Measurements from ENCODE around the gene TMEM52B. TPM values are rescaled to one million over a fixed set of nuclear protein-coding genes. Genes with fewer than 3 reads are reported as not detected.

TMEM52B gene
- total and polyA plus RNA-seq, 7 donors = 0.12 to 1.2 TPM; not detected in 5

GRCh38 chr12:10153271-10154144 is 25.3 kb upstream of the TMEM52B start:
- Histone ChIP-seq H3K4me3 (peak overlapping the region; percentile 22 to 60 (median 50)), H3K27me3 (no peaks in the 10 kb centered on the region), H3K36me3 (no peaks in the 10 kb centered on the region), H3K9me3 (no peaks in the 10 kb centered on the region), H3K4me1 (peaks cover 0 to 14% (median 10%) of the 10 kb centered on the region in 4 donors), H3K27ac (peak overlapping the region; percentile 77 to 88 (median 82))
- DNase-seq = peak; percentile 88
- WGBS, 2 donors = 4 to 11% methylated on average over 46 of the region's 46 CpGs
- intact Hi-C loops (cut with DNase I) = loop anchor here (1.0 kb wide), 1 partner anchor 37 kb away; no protein-coding TSS in a partner anchor
- peak in 3 of 4 donors; percentile 24 to 47 (median 43) for TF ChIP-seq POLR2AphosphoS5 (IDR thresholded peaks at IDR 0.05)
- TF ChIP-seq CTCF (IDR thresholded peaks at IDR 0.05) = peak; percentile 54 to 83 (median 74)
- no peak for TF ChIP-seq POLR2A (IDR thresholded peaks at IDR 0.05)

GRCh38 chr12:10154145-10154496 is 24.7 kb upstream of the TMEM52B start:
- peak overlapping the region in 3 of 4 donors; percentile 49 to 60 (median 52) for H3K4me3 ChIP-seq

GRCh38 chr12:10155966-10156365 is 22.9 kb upstream of the TMEM52B start:
- TF ChIP-seq CTCF (IDR thresholded peaks at IDR 0.05) = no peak
- TF ChIP-seq EP300 (IDR thresholded peaks at IDR 0.05) = no peak
- TF ChIP-seq POLR2AphosphoS5 (IDR thresholded peaks at IDR 0.05) = no peak
- TF ChIP-seq POLR2A (IDR thresholded peaks at IDR 0.05) = no peak
- Histone ChIP-seq H3K36me3 (no peaks in the 10 kb centered on the region), H3K27me3 (no peaks in the 10 kb centered on the region), H3K4me1 (peaks cover 0 to 29% (median 15%) of the 10 kb centered on the region in 4 donors), H3K9me3 (no peaks in the 10 kb centered on the region), H3K4me3 (no peak overlapping the region), H3K27ac (no peak overlapping the region)
- no peak for DNase-seq
- intact Hi-C loops (cut with DNase I) = no loop called here
- WGBS, 2 donors = 78 to 84% methylated on average over 3 of the region's 3 CpGs

More at GRCh38 chr12:10154145-10154496, 24.7 kb upstream of the TMEM52B start:
- H3K27me3 ChIP-seq = no peaks in the 10 kb centered on the region
- WGBS, 2 donors = 57 to 71% methylated on average over 6 of the region's 6 CpGs
- peaks cover 0 to 14% (median 10%) of the 10 kb centered on the region in 4 donors for H3K4me1 ChIP-seq
- intact Hi-C loops (cut with DNase I) = no loop called here
- peak overlapping the region; percentile 77 to 88 (median 82) for H3K27ac ChIP-seq
- no peaks in the 10 kb centered on the region for H3K36me3 ChIP-seq
- H3K9me3 ChIP-seq = no peaks in the 10 kb centered on the region
- TF ChIP-seq POLR2AphosphoS5 (IDR thresholded peaks at IDR 0.05) (no peak), CTCF (IDR thresholded peaks at IDR 0.05) (no peak), POLR2A (IDR thresholded peaks at IDR 0.05) (no peak), EP300 (IDR thresholded peaks at IDR 0.05) (no peak)
- DNase-seq = no peak

- H3K27me3 ChIP-seq = no peaks in the 10 kb centered on the region
- no peaks in the 10 kb centered on the region for H3K9me3 ChIP-seq
- no peaks in the 10 kb centered on the region for H3K36me3 ChIP-seq
- TF ChIP-seq POLR2AphosphoS5 (IDR thresholded peaks at IDR 0.05) (no peak), CTCF (IDR thresholded peaks at IDR 0.05) (no peak), POLR2A (IDR thresholded peaks at IDR 0.05) (no peak), EP300 (IDR thresholded peaks at IDR 0.05) (no peak)
- intact Hi-C loops (cut with DNase I) = no loop called here
- peaks cover 0 to 25% (median 8%) of the 10 kb centered on the region in 4 donors for H3K4me1 ChIP-seq
- no peak overlapping the region for H3K27ac ChIP-seq
- DNase-seq = no peak
- WGBS, 2 donors = 79 to 85% methylated on average over 2 of the region's 2 CpGs
- H3K4me3 ChIP-seq = no peak overlapping the region
Measured at GRCh38 chr12:10158406-10158805, 20.4 kb upstream of the TMEM52B start.
